HG02759 (cell line): Measurements from ENCODE around the gene ZBTB45.
A peak's percentile ranks its signal among the peaks of the same experiment; 100 is the strongest.
"Not testable (repeated sequence)": the region's sequence is repeated elsewhere in the genome, so short reads cannot be mapped to it uniquely, and the experiment has no call there.

ENCODE experiments used
- ATAC-seq: cut with Tn5 transposase; IDR thresholded peaks from one replicate; pipeline ENCODE4 v1.9.1; 2021; ENCODE audit warnings: mild to moderate bottlenecking, moderate library complexity; ENCODE audit not compliant: unreplicated experiment

Gene ZBTB45

DNA sequence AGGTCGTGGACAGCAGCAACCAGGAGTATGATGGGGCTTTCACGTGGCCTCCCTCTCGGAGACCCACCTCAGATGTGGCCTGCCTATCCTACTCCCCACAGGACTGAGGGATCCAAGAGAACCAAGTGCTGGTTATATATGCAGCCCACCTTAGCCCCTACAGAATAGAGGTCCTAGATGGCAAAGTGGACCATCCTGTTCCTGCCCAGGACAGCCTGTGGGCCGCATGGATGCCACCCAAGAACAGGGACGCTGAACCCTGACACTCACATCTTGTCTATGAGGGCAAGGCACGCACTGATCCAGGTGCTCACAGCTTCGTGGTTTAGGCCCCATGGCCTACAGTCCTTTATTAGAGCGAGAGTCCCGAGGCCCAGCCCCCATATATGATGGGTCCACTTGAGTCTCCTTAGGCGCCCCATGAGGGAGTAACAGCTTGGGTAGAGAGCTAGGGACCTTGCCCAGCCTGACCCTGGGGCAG, 6.4 kb downstream of the ZBTB45 start:
- ATAC-seq, result no peak

DNA sequence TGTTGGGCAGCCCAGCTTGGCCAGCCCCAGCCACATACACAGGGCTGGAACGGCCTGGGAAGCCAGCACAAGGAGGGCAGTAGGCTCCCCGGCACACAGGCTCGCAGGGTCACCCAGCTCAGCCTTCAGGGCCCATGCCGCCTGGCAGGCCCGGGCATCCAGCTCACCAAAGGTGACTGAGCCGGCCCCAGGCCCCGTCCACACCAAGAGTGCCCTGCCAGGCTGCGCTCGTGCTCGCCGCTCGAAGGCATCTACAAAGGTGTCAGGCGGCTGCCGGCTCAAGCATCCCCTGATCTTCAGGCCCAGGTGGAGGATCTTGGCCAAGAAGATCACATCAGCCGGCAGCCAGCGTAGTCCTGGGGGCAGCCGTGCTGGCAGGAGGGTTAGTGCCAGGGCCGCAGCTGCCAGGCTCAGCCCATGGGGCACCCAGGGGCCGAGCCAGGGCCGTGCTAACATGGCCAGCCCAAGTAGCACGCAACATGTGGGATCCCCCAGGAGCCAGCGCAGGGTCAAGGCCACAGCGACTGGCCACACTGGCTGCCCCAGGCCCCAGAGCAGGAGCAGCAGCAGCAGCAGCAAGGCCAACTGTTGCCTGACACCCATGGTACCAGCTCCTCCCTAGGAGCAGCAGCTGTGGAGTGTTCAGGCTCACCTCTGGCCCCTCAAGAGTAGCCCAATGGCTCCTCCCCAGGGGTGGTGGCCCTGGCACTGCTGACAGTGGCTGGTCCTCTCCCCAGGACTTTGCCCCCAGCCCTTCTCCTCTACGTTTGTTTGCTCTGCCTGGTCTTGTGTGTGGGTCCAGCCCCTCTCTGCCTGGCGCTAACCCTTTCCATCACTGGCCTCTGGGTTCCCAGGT, 8.0 kb downstream of the ZBTB45 start, which contains the start of gene SLC27A5:
SLC27A5 (minus strand) TSS at position 640 of the 856 bp plus-strand sequence; CDS start at position 603, 37 bp downstream.
- ATAC-seq, result no peak

DNA sequence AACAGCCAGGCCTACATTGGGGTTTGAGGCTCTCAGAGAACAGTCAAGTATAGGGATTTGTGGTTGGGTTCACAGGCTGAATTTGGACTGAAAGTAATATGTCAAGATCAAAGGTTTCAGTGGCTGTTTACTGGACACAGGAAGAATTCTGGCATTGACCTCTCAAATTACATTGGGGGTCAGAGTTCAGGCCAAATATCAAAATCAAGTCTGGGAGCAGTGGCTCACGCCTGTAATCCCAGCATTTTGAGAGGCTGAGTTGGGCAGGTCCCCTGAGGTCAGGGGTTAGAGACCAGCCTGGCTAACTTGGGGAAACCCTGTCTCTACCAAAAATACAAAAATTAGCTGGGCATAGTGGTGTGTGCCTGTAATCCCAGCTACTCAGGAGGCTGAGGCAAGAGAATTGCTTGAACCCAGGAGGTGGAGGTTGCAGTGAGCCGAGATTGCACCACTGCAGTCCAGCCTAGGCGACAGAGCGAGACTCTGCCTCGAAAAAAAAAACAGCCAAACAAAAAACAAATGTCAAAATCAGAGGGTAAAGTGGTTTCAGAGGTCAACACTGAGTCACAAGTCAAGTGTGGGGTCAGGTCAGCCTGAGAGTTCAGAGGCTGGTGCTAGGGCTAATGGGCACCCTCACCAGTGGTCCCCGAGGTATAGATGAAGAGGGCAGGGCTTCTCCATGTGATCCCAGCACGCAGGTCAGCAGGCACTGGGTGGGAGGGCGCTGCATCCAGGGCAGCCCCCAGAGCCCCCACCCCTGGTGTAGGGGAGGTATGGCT, 9.3 kb downstream of the ZBTB45 start:
- no peak for ATAC-seq

DNA sequence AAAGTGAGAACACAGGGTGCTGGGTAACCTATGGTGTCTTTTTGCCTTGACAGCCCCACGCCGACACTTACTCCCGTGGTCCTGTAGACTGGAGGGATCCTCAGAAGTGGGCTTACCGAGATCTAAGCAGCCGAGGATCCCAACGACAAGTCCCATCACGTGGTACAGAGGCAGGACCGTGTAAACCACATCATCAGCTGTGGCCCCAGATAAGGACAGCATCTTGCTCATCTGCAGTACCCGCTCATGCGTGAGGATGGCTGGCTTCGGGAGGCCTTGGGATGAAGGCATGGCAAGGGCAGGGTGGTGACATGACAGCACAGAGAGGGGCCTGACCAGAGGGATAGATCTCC, 9.9 kb downstream of the ZBTB45 start:
- no peak for ATAC-seq

DNA sequence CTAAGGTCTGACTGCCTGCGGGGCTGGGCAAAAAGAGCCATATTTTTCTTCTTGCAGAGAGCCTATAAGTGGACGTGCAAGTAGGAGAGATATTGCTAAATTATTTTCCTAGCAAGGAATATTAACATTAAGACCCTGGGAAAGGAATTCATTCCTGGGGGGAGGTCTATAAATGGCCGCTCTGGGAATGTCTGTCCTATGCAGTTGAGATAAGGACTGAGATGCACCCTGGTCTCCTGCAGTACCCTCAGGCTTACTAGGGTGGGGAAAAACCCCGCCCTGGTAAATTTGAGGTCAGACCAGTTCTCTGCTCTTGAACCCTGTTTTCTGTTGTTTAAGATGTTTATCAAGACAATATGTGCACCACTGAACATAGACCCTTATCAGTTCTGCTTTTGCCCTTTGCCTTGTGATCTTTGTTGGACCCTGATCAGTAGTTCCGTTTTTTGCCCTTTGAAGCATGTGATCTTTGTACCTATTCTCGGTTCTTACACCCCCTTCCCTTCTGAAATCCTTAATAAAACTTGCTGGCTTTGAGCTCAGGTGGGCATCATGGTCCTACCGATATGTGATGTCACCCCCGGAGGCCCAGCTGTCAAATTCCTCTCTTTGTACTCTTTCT, 11.9 kb downstream of the ZBTB45 start:
- not testable (repeated sequence) for ATAC-seq

DNA sequence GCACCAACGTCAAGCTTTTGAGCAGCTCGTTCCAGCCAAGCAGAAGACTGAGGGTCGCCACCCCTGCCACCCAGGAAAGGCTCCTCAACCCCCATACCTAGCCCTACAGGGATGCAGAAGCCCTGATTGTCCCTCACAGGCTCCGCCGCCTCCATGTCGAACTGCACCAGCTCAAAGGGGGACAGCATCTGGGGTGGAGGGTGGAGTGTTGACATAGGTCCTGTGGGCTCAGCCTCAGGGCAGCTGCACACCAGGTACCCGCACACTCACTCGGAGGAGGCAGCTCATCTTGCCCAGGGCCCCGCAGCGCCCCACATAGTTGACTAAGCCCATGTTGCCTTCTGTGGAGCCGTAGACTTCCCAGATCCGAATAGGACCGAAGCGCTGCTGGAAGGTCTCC, 19.4 kb downstream of the ZBTB45 start:
- ATAC-seq, result no peak

DNA sequence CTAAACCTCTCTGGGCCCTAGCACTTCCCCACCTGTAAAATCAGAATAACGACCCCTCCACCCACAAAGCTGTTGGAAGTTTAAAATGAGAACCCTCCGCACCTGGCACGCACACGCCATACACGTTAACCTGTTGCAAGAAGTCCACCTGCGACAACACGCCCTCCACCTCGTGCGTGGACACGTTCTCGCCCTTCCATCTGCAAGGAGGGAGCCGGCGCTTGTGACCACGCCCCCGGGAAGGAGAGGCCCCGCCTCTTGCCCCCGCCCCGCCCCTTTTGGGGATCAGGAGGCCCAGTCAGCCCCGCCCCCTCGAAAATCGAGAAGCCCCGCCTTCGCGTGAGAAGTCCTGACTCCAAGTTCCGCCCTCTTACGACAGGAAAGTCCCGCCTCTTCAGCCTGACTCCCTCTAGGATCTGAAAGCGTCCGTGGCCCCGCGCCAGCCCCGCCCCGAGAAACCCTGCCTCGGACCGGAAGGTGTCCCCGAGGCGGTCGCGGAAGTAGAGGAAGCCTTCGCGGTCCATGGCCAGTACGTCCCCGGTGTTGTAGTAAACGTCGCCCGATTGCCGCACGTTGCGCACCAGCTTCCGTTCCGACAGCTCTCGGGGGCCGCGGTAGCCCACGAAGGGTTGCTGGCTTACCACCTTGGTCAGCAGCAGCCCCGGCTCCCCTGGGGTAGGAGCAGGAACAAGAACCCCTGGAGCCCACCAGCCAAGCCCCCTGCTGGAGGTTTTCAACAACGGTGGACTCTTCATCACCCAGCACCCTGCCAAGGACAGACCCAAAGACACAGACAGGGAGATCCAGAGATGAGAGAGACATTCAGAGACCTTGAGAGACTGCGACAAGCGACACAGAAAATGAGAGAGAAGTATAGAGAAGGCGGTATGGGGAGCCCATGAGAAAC, 20.3 kb downstream of the ZBTB45 start:
- ATAC-seq, result peak; percentile 91

DNA sequence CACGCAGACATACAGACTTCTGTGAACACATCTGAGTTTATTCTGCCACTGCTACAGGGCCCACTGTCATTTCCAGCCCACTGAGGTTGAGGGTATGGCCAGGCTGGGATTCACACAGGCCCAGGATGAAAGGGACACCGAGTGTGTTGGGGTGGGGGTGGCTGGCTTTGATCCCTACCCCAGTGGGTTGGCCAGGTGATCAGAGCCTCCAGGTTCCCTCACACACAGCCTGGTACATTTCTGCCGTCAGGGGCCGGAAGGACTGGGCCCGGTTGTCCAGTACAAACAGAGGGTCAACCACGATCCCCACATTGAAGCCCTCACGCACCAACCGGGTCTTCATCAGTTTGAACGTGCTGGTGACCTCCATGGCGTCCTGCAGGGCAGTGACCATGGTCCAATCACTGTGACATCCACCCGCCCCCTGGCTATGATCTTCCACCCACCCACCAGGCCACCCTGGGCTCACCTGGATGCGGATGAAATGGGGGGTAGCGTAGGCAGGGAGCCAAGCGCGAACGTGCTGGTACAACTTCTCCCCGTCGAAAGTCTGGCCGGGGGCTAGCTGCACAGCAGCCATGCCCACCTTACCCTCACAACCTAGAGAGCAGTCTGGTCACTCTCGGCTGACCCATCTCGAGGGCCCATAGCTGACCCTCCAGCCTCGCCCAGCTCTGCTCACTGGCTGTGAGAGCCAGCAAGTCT, 21.1 kb downstream of the ZBTB45 start:
- ATAC-seq, result no peak

DNA sequence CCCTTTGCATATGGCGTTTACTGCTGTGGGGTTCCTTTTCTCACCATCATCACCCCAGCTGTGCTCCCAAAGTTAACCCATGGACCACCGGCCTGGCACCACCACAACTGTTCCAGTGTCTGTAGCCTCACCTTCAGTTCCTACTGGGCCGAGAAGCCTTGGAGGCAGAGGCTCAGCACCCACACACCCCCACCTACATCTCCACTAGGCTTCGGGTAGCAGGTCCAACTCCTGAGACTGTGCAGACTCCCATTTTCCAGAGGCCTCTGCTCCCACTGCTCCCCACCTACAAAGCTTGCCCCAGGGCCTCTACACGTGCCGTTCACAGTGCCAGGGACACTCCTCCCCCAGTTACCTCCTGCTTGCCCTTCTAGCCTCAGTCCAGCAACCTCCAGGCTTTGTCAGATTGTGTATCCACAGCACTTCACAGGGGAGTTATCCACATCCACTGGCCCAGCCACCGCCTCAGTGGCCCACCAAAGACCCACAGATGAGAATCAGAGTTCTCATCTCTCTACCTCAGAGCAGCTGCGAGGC, 21.9 kb downstream of the ZBTB45 start:
- no peak for ATAC-seq

DNA sequence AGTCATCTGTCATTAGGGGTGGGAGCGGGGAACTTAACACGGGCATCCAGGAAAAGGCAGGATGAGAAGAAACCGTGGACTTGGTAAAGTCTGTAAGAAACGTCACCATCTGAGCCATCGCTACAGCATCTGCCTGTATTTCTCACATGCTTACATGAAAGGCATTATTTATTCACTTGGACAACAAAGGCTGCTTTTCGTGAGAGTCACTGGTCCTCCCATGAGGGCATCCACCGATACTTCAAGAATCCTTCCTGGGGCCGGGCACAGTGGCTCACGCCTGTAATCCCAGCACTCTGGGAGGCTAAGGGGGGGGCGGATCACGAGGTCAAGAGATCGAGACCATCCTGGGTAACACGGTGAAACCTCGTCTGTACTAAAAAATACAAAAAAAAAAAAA, 27.3 kb downstream of the ZBTB45 start:
- no peak for ATAC-seq

DNA sequence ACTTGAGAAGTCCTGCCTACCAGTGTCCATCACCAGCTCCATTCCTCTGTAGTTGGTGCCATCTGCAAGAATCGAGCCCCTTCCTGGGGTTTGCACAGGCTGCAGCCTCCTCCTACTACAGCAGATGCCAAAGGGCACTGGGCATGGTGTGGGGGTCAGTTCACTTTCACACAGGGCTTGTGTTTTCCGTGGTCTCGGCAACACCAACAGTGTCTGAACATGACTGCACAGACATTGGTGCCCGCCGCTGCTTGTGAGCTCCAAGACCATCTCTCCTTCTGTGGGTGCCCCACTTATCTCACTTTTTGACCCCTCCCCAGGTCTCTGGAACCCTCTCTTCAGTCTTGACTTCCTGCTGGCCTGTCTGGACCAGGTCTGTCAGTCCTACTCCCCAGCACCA, 28.2 kb downstream of the ZBTB45 start:
- ATAC-seq, result no peak

DNA sequence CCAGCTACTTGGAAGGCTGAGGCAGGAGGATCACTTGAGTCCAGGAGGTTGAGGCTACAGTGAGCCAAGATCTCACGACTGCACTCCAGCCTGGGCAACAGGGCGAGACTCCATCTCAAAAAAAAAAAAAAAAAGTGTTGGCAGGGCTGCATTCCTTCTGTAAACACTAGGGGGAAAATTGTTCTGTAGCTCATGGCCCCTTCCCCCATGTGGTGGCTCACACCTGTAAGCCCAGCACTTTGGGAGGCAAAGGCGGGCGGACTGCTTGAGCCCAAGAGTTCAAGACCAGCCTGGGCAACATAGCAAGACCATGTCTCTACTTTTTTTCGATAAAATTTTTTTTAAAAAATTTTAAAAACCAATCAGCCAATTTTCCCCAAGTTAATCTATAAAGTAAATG, 35.3 kb downstream of the ZBTB45 start:
- not testable (repeated sequence) for ATAC-seq

DNA sequence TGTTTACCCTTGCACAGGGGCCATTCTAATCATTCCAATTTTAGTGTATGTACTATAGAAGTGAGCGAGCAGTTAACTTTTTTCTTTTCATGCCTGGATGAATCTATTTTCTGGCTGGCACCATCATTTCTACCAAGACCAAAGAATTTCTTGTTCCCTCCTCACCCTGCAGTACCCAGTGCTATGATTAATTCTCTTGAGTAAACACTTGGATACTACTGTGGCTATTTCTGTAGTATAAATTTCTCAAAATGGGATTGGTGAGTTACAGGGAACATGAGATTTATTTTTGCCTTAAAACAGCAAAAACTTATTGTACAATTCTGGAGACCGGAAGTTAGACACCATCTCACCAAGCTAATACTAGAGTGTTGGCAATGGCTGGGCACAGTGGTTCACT, 35.8 kb downstream of the ZBTB45 start:
- no peak for ATAC-seq

DNA sequence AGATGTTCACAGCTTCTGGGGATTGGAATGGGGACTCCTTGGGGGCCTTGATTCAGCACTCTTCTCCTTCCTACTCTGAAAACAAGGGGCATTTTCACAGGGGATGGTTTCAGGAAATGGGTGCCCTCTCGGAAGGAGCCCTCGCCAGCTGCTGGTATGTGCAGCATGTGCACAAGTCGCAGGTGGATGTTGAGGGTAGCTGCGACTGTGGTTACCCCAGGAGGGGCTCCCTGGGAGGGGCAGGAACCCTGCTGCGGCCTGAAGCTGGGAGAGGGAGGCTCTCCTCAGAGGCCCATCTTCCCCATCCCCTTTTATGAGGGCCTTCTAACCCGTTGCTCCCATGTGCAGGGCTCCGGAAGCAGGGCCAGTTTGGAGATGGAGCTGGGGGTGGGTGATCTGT, 37.2 kb downstream of the ZBTB45 start:
- ATAC-seq, result no peak

DNA sequence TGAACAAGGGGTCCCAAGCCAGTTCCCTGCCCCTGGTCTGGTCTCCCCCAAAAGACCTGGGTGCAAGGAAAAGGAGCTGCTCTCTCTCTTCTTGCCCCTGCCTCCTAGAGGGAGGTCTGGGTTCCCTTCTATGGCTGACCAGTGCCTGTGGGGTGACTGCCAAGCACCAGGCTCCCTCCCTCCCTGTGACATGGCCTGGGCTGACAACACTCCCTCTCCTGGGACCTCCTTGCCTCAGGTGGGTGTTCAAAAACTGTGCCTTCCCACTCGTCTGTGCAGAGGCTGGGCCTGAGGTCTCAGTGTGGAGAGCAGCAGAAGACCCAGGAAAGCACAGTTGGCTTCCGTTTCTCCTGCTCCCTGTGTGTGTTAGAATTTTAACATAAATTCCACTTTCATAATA, 38.8 kb downstream of the ZBTB45 start:
- no peak for ATAC-seq

DNA sequence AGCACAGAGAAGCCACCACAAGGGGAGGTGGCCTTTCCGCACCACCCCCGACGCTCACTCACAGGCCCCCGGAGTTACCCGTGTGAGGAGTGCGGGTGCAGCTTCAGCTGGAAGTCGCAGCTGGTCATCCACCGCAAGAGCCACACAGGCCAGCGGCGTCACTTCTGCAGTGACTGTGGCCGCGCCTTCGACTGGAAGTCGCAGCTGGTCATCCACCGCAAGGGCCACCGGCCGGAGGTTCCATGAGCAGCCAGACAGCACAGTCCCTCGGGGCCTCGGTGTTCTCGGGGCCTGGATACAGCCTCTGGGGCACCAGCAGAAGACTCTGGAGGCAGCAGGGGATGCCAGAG, 39.2 kb downstream of the ZBTB45 start:
- ATAC-seq, result no peak

DNA sequence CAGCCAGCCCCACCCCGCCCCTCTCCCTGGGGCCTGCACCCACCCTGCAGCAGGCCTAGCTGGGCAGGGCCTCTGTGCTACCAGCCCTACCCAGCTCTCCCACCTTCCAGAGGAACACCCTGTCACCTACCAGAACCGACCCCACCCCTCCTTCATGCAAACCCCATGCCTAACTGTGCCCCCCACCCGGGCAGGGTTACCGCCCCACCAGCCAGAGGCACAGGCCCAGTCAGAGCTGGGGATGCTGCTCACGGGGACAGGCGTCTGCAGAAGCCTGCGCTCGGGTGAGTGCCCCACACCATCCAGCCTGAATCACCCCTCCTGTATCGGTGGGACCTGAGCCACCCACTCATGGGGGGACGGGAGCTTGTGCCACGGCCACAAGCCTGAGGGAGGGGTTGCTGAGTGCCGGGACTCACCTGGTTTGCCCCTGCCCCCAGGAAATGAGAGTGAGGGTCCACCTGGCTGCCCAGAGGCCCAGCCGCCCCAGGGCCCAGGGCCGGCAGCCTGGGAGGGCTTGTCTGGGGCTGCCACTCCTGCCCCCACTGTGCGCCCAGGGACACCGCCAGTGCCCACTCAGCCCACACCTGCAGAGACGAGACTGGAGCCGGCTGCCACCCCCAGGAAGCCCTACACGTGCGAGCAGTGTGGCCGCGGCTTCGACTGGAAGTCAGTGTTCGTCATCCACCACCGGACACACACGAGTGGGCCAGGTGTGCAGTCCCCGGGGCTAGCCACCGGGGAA, 39.7 kb downstream of the ZBTB45 start:
- ATAC-seq, result no peak

DNA sequence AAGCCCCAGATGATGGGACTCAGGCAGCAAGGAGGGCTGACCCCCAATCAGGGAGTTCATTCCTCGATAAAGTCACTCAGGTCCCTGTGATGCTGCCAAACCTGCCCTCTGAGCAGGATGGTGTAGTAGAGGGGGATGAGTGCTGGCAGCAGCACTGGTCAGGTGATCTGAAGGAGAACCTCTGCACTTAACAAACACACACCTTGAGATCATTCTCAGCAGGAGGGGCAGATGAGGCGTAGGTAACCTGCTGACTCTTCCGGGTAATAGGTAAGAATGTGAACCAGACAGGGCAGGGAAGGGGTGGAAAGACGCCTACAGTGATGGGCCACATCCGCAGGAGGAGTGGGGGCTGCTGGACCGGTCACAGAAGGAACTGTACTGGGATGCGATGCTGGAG, 40.3 kb downstream of the ZBTB45 start:
- no peak for ATAC-seq

DNA sequence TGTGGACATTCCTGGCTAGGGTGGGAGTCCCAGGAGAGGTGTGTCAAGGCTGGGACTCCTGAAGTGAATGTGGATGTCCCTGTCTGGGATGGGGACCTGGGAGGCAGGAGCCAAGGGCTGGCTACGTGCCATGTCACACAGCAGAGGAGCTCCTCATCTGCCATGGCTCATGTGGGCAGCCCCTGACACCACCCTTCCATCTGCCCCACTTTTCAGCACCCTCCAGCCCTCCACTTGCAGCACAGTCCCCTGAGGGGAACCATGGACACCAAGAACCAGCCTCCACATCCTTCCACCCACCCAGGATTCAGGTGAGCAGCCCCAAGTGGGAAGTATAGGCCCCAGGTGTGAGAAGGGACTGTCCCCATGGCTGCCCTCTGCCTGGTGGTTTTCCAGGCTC, 41.7 kb downstream of the ZBTB45 start:
- no peak for ATAC-seq
